ENCODE data around the gene PNPLA1.

PNPLA1 gene

GRCh38 chr6:36347621-36348020, 77.8 kb downstream of the PNPLA1 start:
- in situ Hi-C loops (cut with MboI; ENCODE audit: low sequenced_read_pairs, unreplicated experiment): no loop called here
- TF ChIP-seq CTCF (IDR thresholded peaks at IDR 0.05; ENCODE audit: borderline replicate concordance, control extremely low read depth, extremely low read depth, insufficient read depth, missing control alignments): no peak
- DNase-seq (ENCODE audit: low spot score): no peak

DNA sequence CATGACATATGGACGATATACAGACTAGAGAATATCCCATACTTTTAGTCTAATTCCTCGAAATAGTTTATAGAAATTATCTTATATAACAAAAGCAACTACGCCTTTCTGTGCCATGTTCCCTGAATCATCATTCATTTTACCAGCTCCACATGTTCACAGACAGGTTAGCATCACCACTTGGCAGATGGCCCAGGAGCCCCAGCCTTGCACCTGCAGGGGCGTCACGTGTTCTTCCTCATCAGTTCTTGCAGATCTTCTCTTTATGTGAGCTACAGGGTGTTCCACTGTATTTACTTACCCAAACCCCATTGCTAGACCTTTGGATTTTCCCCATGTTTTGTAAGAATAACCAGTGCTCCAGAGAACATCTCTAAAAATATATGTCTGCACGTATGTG, 79.4 kb downstream of the PNPLA1 start:
- in situ Hi-C loops (cut with MboI; ENCODE audit: low sequenced_read_pairs, unreplicated experiment): no loop called here
- no peak for TF ChIP-seq CTCF (IDR thresholded peaks at IDR 0.05; ENCODE audit: borderline replicate concordance, control extremely low read depth, extremely low read depth, insufficient read depth, missing control alignments)
- no peak for DNase-seq (ENCODE audit: low spot score)

- TF ChIP-seq CTCF (IDR thresholded peaks at IDR 0.05; ENCODE audit: borderline replicate concordance, control extremely low read depth, extremely low read depth, insufficient read depth, missing control alignments): no peak
- in situ Hi-C loops (cut with MboI; ENCODE audit: low sequenced_read_pairs, unreplicated experiment): no loop called here
- DNase-seq (ENCODE audit: low spot score): no peak
Measured at GRCh38 chr6:36350082-36350481, 80.2 kb downstream of the PNPLA1 start.

- in situ Hi-C loops (cut with MboI; ENCODE audit: low sequenced_read_pairs, unreplicated experiment): no loop called here
- DNase-seq (ENCODE audit: low spot score): no peak
- no peak for TF ChIP-seq CTCF (IDR thresholded peaks at IDR 0.05; ENCODE audit: borderline replicate concordance, control extremely low read depth, extremely low read depth, insufficient read depth, missing control alignments)
Measured at GRCh38 chr6:36350681-36351571, 81.1 kb downstream of the PNPLA1 start.

GRCh38 chr6:36352477-36353157, 82.8 kb downstream of the PNPLA1 start:
- TF ChIP-seq CTCF (IDR thresholded peaks at IDR 0.05; ENCODE audit: borderline replicate concordance, control extremely low read depth, extremely low read depth, insufficient read depth, missing control alignments): no peak
- in situ Hi-C loops (cut with MboI; ENCODE audit: low sequenced_read_pairs, unreplicated experiment): no loop called here
- no peak for DNase-seq (ENCODE audit: low spot score)

- DNase-seq (ENCODE audit: low spot score): no peak
- in situ Hi-C loops (cut with MboI; ENCODE audit: low sequenced_read_pairs, unreplicated experiment): no loop called here
Measured at GRCh38 chr6:36353411-36353915, 83.6 kb downstream of the PNPLA1 start.

More at GRCh38 chr6:36353411-36353915, 83.6 kb downstream of the PNPLA1 start:
- no peak for TF ChIP-seq CTCF (IDR thresholded peaks at IDR 0.05; ENCODE audit: borderline replicate concordance, control extremely low read depth, extremely low read depth, insufficient read depth, missing control alignments)

All from GM13976 (cell line).